Tibial artery (tissue), 4 donors: Measurements from ENCODE around the gene SEC14L6.
A peak's percentile ranks its signal among the peaks of the same experiment; 100 is the strongest.
"Not testable (repeated sequence)": the region's sequence is repeated elsewhere in the genome, so short reads cannot be mapped to it uniquely, and the experiment has no call there.

Source experiments
- DNase-seq, 2 donors: peaks; one replicate each; pipeline ENCODE4 v3.0.0-alpha.2; 2019
- H3K27ac ChIP-seq, 2 donors: fragments of 200-600 bp; sonication (generic) in 1 of 2; 1 replicate in 1 of 2; 2 replicates in 1 of 2; pipeline ENCODE4 v1.5.1; 2018 to 2019; ENCODE audit warnings: mild to moderate bottlenecking in 1 of 2
- H3K27me3 ChIP-seq, 2 donors: fragments of 200-600 bp; sonication (generic) in 1 of 2; one replicate each; pipeline versions ENCODE4 v1.5.1 to v1.6.0; 2016 to 2019
- H3K36me3 ChIP-seq, 3 donors: fragments of 200-600 bp; sonication (generic) in 2 of 3; one replicate each; pipeline ENCODE4 v1.5.1; 2016 to 2019; ENCODE audit warnings: mild to moderate bottlenecking in 2 of 3
- H3K4me1 ChIP-seq, 4 donors: fragments of 200-600 bp; sonication (generic) in 2 of 4; 1 replicate in 3 of 4; 2 replicates in 1 of 4; pipeline ENCODE4 v1.5.1; 2016 to 2019
- H3K4me3 ChIP-seq, 2 donors: fragments of 200-600 bp; sonication (generic) in 1 of 2; 1 replicate in 1 of 2; 2 replicates in 1 of 2; pipeline ENCODE4 v1.5.1; 2018 to 2019; ENCODE audit warnings: mild to moderate bottlenecking in 2 of 2
- H3K9me3 ChIP-seq, 3 donors: fragments of 200-600 bp; sonication (generic) in 1 of 3; one replicate each; pipeline ENCODE4 v1.5.1; 2016 to 2019
- CTCF ChIP-seq, 2 experiments: fragments of 200-600 bp in 1 of 2; fragments of 450-650 bp in 1 of 2; IDR thresholded peaks; one replicate each; pipeline ENCODE4 v1.5.1; 2017 to 2019; ENCODE audit warnings: antibody characterized with exemption in 2 of 2, mild to moderate bottlenecking in 1 of 2, moderate library complexity in 1 of 2
- intact Hi-C: fragments of 100-400 bp; cut with DNase I; formaldehyde crosslinking; loops from one replicate; pipeline ENCODE4 v1.15.0; 2023; ENCODE audit warnings: low total_unique reads

Gene SEC14L6

GRCh38 chr22:30552719-30553118, 6.2 kb upstream of the SEC14L6 start:
- intact Hi-C loops = no loop called here
- Histone ChIP-seq H3K9me3 (no peaks in the 10 kb centered on the region), H3K4me3 (no peak overlapping the region), H3K4me1 (no peaks in the 10 kb centered on the region), H3K27me3 (no peaks in the 10 kb centered on the region), H3K27ac (no peak overlapping the region), H3K36me3 (peaks cover 0 to 16% (median 0%) of the 10 kb centered on the region in 3 donors)
- no peak for DNase-seq
- TF ChIP-seq CTCF (IDR thresholded peaks at IDR 0.05) = no peak

GRCh38 chr22:30551813-30552212, 5.3 kb upstream of the SEC14L6 start:
- H3K4me3 ChIP-seq, H3K27ac ChIP-seq, H3K4me1 ChIP-seq, intact Hi-C loops, DNase-seq, H3K27me3 ChIP-seq, H3K9me3 ChIP-seq: not testable (repeated sequence)
- H3K36me3 ChIP-seq = peaks cover 0 to 16% (median 0%) of the 10 kb centered on the region in 3 donors

GRCh38 chr22:30547188-30547587, 647 bp upstream of the SEC14L6 start:
- Histone ChIP-seq H3K27ac (no peak overlapping the region), H3K27me3 (peaks cover 0 to 41% of the 10 kb centered on the region in 2 donors), H3K9me3 (no peaks in the 10 kb centered on the region), H3K4me3 (no peak overlapping the region), H3K36me3 (no peaks in the 10 kb centered on the region), H3K4me1 (peaks cover 0 to 7% (median 5%) of the 10 kb centered on the region in 4 donors)
- no peak for TF ChIP-seq CTCF (IDR thresholded peaks at IDR 0.05)
- no peak for DNase-seq
- intact Hi-C loops = no loop called here

- peaks cover 0 to 12% (median 9%) of the 10 kb centered on the region in 4 donors for H3K4me1 ChIP-seq
- H3K9me3 ChIP-seq = no peaks in the 10 kb centered on the region
- no peak overlapping the region for H3K27ac ChIP-seq
- peak overlapping the region; percentile 32 to 48 for H3K4me3 ChIP-seq
- intact Hi-C loops = no loop called here
- DNase-seq = no peak
- no peak for TF ChIP-seq CTCF (IDR thresholded peaks at IDR 0.05)
- H3K36me3 ChIP-seq = no peaks in the 10 kb centered on the region
- H3K27me3 ChIP-seq = peaks cover 0 to 58% of the 10 kb centered on the region in 2 donors
Observed at GRCh38 chr22:30542811-30543188, 3.7 kb downstream of the SEC14L6 start.

GRCh38 chr22:30541961-30542810, 4.4 kb downstream of the SEC14L6 start:
- DNase-seq = no peak
- Histone ChIP-seq H3K9me3 (no peaks in the 10 kb centered on the region), H3K4me3 (peak overlapping the region; percentile 32 to 48), H3K4me1 (peaks cover 0 to 12% (median 9%) of the 10 kb centered on the region in 4 donors), H3K27ac (no peak overlapping the region), H3K27me3 (peaks cover 0 to 53% of the 10 kb centered on the region in 2 donors), H3K36me3 (no peaks in the 10 kb centered on the region)
- TF ChIP-seq CTCF (IDR thresholded peaks at IDR 0.05) = no peak
- intact Hi-C loops = no loop called here

GRCh38 chr22:30541511-30541910, 5.0 kb downstream of the SEC14L6 start:
- peaks cover 0 to 46% of the 10 kb centered on the region in 2 donors for H3K27me3 ChIP-seq
- H3K9me3 ChIP-seq, H3K36me3 ChIP-seq, H3K27ac ChIP-seq, intact Hi-C loops, DNase-seq: not testable (repeated sequence)
- peaks cover 0 to 12% (median 9%) of the 10 kb centered on the region in 4 donors for H3K4me1 ChIP-seq
- H3K4me3 ChIP-seq = peak overlapping the region in 1 of 2 donors; percentile 48
